GM12874 (cell line): ENCODE data around the gene SERP2.

ENCODE experiments used
- CTCF ChIP-seq: IDR thresholded peaks from 2 replicates; pipeline ENCODE4 v1.5.1; 2011; ENCODE audit warnings: low read depth, mild to moderate bottlenecking, control low read depth, low read length, moderate library complexity; ENCODE audit not compliant: insufficient read depth

SERP2 gene

GRCh38 chr13:44334751-44335150 lies 38.9 kb upstream of the SERP2 start:
- no peak for TF ChIP-seq CTCF

- TF ChIP-seq CTCF: no peak
Measured at GRCh38 chr13:44336934-44337333, 36.7 kb upstream of the SERP2 start.

GRCh38 chr13:44337581-44337980 lies 36.0 kb upstream of the SERP2 start:
- no peak for TF ChIP-seq CTCF

GRCh38 chr13:44340508-44340907 lies 33.1 kb upstream of the SERP2 start:
- no peak for TF ChIP-seq CTCF

- no peak for TF ChIP-seq CTCF
Measured at GRCh38 chr13:44342741-44343140, 30.9 kb upstream of the SERP2 start.

- no peak for TF ChIP-seq CTCF
Measured at GRCh38 chr13:44346534-44346933, 27.1 kb upstream of the SERP2 start.

- no peak for TF ChIP-seq CTCF
Measured at GRCh38 chr13:44347301-44347700, 26.3 kb upstream of the SERP2 start.

- no peak for TF ChIP-seq CTCF
Measured at GRCh38 chr13:44347949-44348348, 25.7 kb upstream of the SERP2 start.
